Measurements from ENCODE around the gene LPIN1. TPM values are rescaled to one million over a fixed set of nuclear protein-coding genes. Genes with fewer than 3 reads are reported as not detected.

LPIN1 gene
- total RNA-seq, 4 donors from 2014 or later, result 19.0 to 52.3 (median 30.5) TPM

DNA sequence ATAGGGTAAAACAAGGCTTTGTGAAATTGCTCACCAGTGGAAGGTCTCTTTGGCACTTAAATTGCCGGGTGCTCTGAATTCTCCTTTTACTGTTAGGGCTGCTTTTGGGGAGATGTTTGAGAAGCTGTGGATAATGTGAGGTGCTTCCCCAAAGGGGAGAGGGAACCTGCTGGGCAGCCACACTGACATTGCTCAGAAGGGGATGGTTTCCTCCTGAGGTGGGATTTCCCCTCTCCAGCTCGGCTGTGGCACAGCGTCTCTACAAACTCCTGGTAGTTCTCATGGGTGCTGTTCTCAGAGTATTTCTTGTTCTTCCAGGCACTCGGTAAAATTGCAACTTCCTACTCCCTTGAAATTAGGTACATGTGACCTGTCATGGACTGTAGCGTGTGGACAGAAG is 124.2 kb downstream of the LPIN1 start:
- Histone ChIP-seq H3K4me1 (no peaks in the 10 kb centered on the region), H3K4me3 (no peak overlapping the region), H3K27me3 (no peaks in the 10 kb centered on the region), H3K36me3 (no peaks in the 10 kb centered on the region), H3K9me3 (no peaks in the 10 kb centered on the region), H3K27ac (no peak overlapping the region)
- intact Hi-C loops (cut with DNase I; ENCODE audit: low total_unique reads), result no loop called here
- TF ChIP-seq, protein P1, sequence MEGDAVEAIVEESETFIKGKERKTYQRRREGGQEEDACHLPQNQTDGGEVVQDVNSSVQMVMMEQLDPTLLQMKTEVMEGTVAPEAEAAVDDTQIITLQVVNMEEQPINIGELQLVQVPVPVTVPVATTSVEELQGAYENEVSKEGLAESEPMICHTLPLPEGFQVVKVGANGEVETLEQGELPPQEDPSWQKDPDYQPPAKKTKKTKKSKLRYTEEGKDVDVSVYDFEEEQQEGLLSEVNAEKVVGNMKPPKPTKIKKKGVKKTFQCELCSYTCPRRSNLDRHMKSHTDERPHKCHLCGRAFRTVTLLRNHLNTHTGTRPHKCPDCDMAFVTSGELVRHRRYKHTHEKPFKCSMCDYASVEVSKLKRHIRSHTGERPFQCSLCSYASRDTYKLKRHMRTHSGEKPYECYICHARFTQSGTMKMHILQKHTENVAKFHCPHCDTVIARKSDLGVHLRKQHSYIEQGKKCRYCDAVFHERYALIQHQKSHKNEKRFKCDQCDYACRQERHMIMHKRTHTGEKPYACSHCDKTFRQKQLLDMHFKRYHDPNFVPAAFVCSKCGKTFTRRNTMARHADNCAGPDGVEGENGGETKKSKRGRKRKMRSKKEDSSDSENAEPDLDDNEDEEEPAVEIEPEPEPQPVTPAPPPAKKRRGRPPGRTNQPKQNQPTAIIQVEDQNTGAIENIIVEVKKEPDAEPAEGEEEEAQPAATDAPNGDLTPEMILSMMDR (IDR thresholded peaks at IDR 0.05), result no peak
- no peak for DNase-seq

- intact Hi-C loops (cut with DNase I; ENCODE audit: low total_unique reads), result no loop called here
- Histone ChIP-seq H3K4me1 (no peaks in the 10 kb centered on the region), H3K27ac (no peak overlapping the region), H3K36me3 (no peaks in the 10 kb centered on the region), H3K27me3 (no peaks in the 10 kb centered on the region), H3K4me3 (no peak overlapping the region), H3K9me3 (no peaks in the 10 kb centered on the region)
- TF ChIP-seq POLR2A (IDR thresholded peaks at IDR 0.05), result no peak
- TF ChIP-seq, protein P1 (IDR thresholded peaks at IDR 0.05), result no peak
- no peak for DNase-seq
Measured at GRCh38 chr2:11871421-11871820, 125.0 kb downstream of the LPIN1 start.

DNA sequence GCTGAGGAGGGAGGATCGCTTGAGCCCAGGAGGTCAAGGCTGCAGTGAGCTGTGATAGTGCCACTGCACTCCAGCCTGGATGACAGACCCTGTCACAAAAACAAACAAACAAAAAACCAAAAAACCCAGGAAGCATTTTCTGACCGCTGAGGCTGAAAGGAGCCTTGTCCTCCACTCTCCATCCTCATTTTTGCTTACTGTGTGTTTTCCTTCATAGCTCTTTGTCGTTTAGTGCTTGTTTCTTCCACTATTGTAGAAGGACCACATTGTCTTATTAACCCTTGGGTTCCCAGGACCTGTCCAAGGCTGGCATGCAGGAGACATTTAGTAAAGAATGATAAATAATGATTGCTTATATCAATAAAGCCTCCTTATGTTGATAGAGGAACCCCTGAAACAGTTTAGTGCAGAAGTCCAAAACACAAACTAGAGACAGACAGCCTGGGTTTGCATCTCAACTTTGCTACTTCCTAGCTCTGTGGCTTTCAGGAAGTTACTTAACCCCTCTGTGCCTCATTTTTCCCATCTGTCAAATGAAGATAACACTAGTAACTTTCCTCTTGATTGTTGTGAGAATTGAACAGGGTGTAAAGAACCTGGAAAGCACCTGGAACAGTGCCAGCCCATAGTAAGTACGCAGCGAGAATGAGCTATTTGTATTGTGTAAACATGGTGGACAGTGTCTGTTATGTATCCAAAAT is 126.0 kb downstream of the LPIN1 start:
- DNase-seq, result no peak
- no peak overlapping the region for H3K4me3 ChIP-seq
- H3K9me3 ChIP-seq, result no peaks in the 10 kb centered on the region
- H3K4me1 ChIP-seq, result no peaks in the 10 kb centered on the region
- intact Hi-C loops (cut with DNase I; ENCODE audit: low total_unique reads), result no loop called here
- no peaks in the 10 kb centered on the region for H3K36me3 ChIP-seq
- H3K27me3 ChIP-seq, result no peaks in the 10 kb centered on the region
- TF ChIP-seq POLR2A (IDR thresholded peaks at IDR 0.05), result no peak
- TF ChIP-seq, protein P1 (IDR thresholded peaks at IDR 0.05), result no peak
- no peak overlapping the region for H3K27ac ChIP-seq

GRCh38 chr2:11872948-11873269 is 126.5 kb downstream of the LPIN1 start:
- intact Hi-C loops (cut with DNase I; ENCODE audit: low total_unique reads), result no loop called here
- H3K27ac ChIP-seq, result no peak overlapping the region
- H3K36me3 ChIP-seq, result no peaks in the 10 kb centered on the region
- TF ChIP-seq POLR2A (IDR thresholded peaks at IDR 0.05), result no peak
- TF ChIP-seq, protein P1 (IDR thresholded peaks at IDR 0.05), result no peak
- no peaks in the 10 kb centered on the region for H3K4me1 ChIP-seq
- no peaks in the 10 kb centered on the region for H3K27me3 ChIP-seq
- DNase-seq, result no peak
- H3K9me3 ChIP-seq, result no peaks in the 10 kb centered on the region
- H3K4me3 ChIP-seq, result no peak overlapping the region

- Histone ChIP-seq H3K9me3 (no peaks in the 10 kb centered on the region), H3K27ac (no peak overlapping the region), H3K4me3 (no peak overlapping the region), H3K36me3 (no peaks in the 10 kb centered on the region), H3K27me3 (no peaks in the 10 kb centered on the region), H3K4me1 (no peaks in the 10 kb centered on the region)
- intact Hi-C loops (cut with DNase I; ENCODE audit: low total_unique reads), result no loop called here
- TF ChIP-seq, protein P1 (IDR thresholded peaks at IDR 0.05), result no peak
- no peak for TF ChIP-seq POLR2A (IDR thresholded peaks at IDR 0.05)
- DNase-seq, result no peak
Measured at GRCh38 chr2:11873356-11874154, 127.1 kb downstream of the LPIN1 start.
